GM12878 (cell line): ENCODE measurements around the gene BRD9.

ENCODE experiments used
- CTCF ChIP-seq, 3 experiments: IDR thresholded peaks in 2 of 3; conservative IDR thresholded peaks in 1 of 3; 2 replicates each; pipeline ENCODE4 v1.5.1; 2011; ENCODE audit warnings: low read depth in 3 of 3, low read length in 3 of 3, mild to moderate bottlenecking in 3 of 3, control low read depth in 2 of 3, moderate library complexity in 2 of 3, inconsistent platforms in 1 of 3, mixed read lengths in 1 of 3; ENCODE audit not compliant: control insufficient read depth in 2 of 3, insufficient read depth in 1 of 3; ENCODE audit errors: extremely low read depth in 1 of 3
- GABPA ChIP-seq: IDR thresholded peaks from 2 replicates; pipeline ENCODE4 v1.6.1; 2014; ENCODE audit warnings: antibody characterized with exemption, low read depth, mild to moderate bottlenecking, inconsistent platforms
- IKZF2 ChIP-seq, 2 experiments: fragments of 450-650 bp; IDR thresholded peaks; 2 replicates each; pipeline ENCODE4 v1.6.1; 2017; ENCODE audit warnings: mild to moderate bottlenecking in 2 of 2, moderate library complexity in 2 of 2
- RAD21 ChIP-seq: IDR thresholded peaks from 2 replicates; pipeline ENCODE4 v1.6.1; 2011; ENCODE audit warnings: mild to moderate bottlenecking, low read depth, low read length, moderate library complexity; ENCODE audit not compliant: insufficient read depth
- ZSCAN29 ChIP-seq: fragments of 450-650 bp; IDR thresholded peaks from 2 replicates; pipeline ENCODE4 v1.6.1; 2017; ENCODE audit warnings: mild to moderate bottlenecking, moderate library complexity

- TF ChIP-seq GABPA (no peak), RAD21 (no peak), IKZF2 (IDR thresholded peaks at IDR 0.05) (no peak), ZSCAN29 (no peak), CTCF (IDR thresholded peaks at IDR 0.05 in 2 of 3, conservative IDR thresholded peaks at IDR 0.05 in 1 of 3; ENCODE audit: control insufficient read depth in 2 of 3, extremely low read depth in 1 of 3, insufficient read depth in 1 of 3, low read depth in 3 of 3, low read length in 3 of 3) (no peak)
These were observed 72.4 kb downstream of the BRD9 start for GRCh38 chr5:820245-820644.
